ENCODE measurements around the gene MYO5A.
"Not testable (repeated sequence)": the region's sequence is repeated elsewhere in the genome, so short reads cannot be mapped to it uniquely, and the experiment has no call there.

Gene MYO5A

GRCh38 chr15:52546031-52546751 lies 17.5 kb upstream of the MYO5A start:
- in situ Hi-C loops (cut with MboI; ENCODE audit: low sequenced_read_pairs), result no loop called here

- in situ Hi-C loops (cut with MboI; ENCODE audit: low sequenced_read_pairs), result no loop called here
Observed at GRCh38 chr15:52540374-52541012, 11.8 kb upstream of the MYO5A start.

GRCh38 chr15:52537459-52537858 lies 8.8 kb upstream of the MYO5A start:
- in situ Hi-C loops (cut with MboI; ENCODE audit: low sequenced_read_pairs), result no loop called here

- in situ Hi-C loops (cut with MboI; ENCODE audit: low sequenced_read_pairs), result no loop called here
Observed at GRCh38 chr15:52532427-52532826, 3.7 kb upstream of the MYO5A start.

GRCh38 chr15:52529940-52530339 lies 1.3 kb upstream of the MYO5A start:
- in situ Hi-C loops (cut with MboI; ENCODE audit: low sequenced_read_pairs), result no loop called here

- in situ Hi-C loops (cut with MboI; ENCODE audit: low sequenced_read_pairs), result no loop called here
Observed at GRCh38 chr15:52529341-52529924, 753 bp upstream of the MYO5A start.

- in situ Hi-C loops (cut with MboI; ENCODE audit: low sequenced_read_pairs), result no loop called here
Observed at GRCh38 chr15:52527911-52528563, 643 bp downstream of the MYO5A start.

GRCh38 chr15:52527196-52527910 lies 1.3 kb downstream of the MYO5A start:
- in situ Hi-C loops (cut with MboI; ENCODE audit: low sequenced_read_pairs), result no loop called here

GRCh38 chr15:52524223-52525136 lies 4.2 kb downstream of the MYO5A start:
- in situ Hi-C loops (cut with MboI; ENCODE audit: low sequenced_read_pairs), result no loop called here

GRCh38 chr15:52523647-52524046 lies 5.0 kb downstream of the MYO5A start:
- in situ Hi-C loops (cut with MboI; ENCODE audit: low sequenced_read_pairs), result no loop called here

- in situ Hi-C loops (cut with MboI; ENCODE audit: low sequenced_read_pairs), result no loop called here
Observed at GRCh38 chr15:52523192-52523591, 5.5 kb downstream of the MYO5A start.

GRCh38 chr15:52521682-52522081 lies 7.0 kb downstream of the MYO5A start:
- in situ Hi-C loops (cut with MboI; ENCODE audit: low sequenced_read_pairs), result no loop called here

GRCh38 chr15:52520421-52520820 lies 8.3 kb downstream of the MYO5A start:
- in situ Hi-C loops (cut with MboI; ENCODE audit: low sequenced_read_pairs), result no loop called here

GRCh38 chr15:52518487-52519371 lies 10.0 kb downstream of the MYO5A start:
- in situ Hi-C loops (cut with MboI; ENCODE audit: low sequenced_read_pairs), result no loop called here

GRCh38 chr15:52517014-52517413 lies 11.7 kb downstream of the MYO5A start:
- in situ Hi-C loops (cut with MboI; ENCODE audit: low sequenced_read_pairs), result no loop called here

GRCh38 chr15:52515343-52515742 lies 13.3 kb downstream of the MYO5A start:
- in situ Hi-C loops (cut with MboI; ENCODE audit: low sequenced_read_pairs), result no loop called here

GRCh38 chr15:52514482-52514881 lies 14.2 kb downstream of the MYO5A start:
- in situ Hi-C loops (cut with MboI; ENCODE audit: low sequenced_read_pairs), result no loop called here

- in situ Hi-C loops (cut with MboI; ENCODE audit: low sequenced_read_pairs), result not testable (repeated sequence)
Observed at GRCh38 chr15:52512869-52513268, 15.8 kb downstream of the MYO5A start.

- in situ Hi-C loops (cut with MboI; ENCODE audit: low sequenced_read_pairs), result no loop called here
Observed at GRCh38 chr15:52511084-52511483, 17.6 kb downstream of the MYO5A start.
